Osteoblast (primary cell): Measurements from ENCODE around the gene HOOK1. TPM values are rescaled to one million over a fixed set of nuclear protein-coding genes. Genes with fewer than 3 reads are reported as not detected.
A peak's percentile ranks its signal among the peaks of the same experiment; 100 is the strongest.

Experiments used
- DNase-seq: peaks from one replicate; pipeline ENCODE4 v3.0.0; 2011; ENCODE audit warnings: low spot score, mixed read lengths; ENCODE audit not compliant: insufficient read length; ENCODE audit errors: missing footprints
- H2AFZ ChIP-seq: 2 replicates; pipeline ENCODE4 v1.6.0; 2011; ENCODE audit warnings: mild to moderate bottlenecking, low read length
- H3K27ac ChIP-seq: 2 replicates; pipeline ENCODE4 v1.5.1; 2011; ENCODE audit warnings: mild to moderate bottlenecking, low read depth, low read length, moderate library complexity
- H3K27me3 ChIP-seq: 2 replicates; pipeline ENCODE4 v1.6.0; 2012; ENCODE audit warnings: mild to moderate bottlenecking, control low read depth, inconsistent platforms, low read length, moderate library complexity; ENCODE audit not compliant: insufficient read depth
- H3K36me3 ChIP-seq: 2 replicates; pipeline ENCODE4 v1.5.1; 2011; ENCODE audit warnings: mild to moderate bottlenecking, low read length, control low read depth, moderate library complexity; ENCODE audit not compliant: insufficient read depth
- H3K4me1 ChIP-seq: 2 replicates; pipeline ENCODE4 v1.5.1; 2011; ENCODE audit warnings: mild to moderate bottlenecking, low read length, control low read depth, moderate library complexity; ENCODE audit not compliant: insufficient read depth
- H3K4me2 ChIP-seq: 2 replicates; pipeline ENCODE4 v1.6.0; 2011; ENCODE audit warnings: mild to moderate bottlenecking, low read length; ENCODE audit not compliant: insufficient read depth
- H3K4me3 ChIP-seq: fragments of 200-600 bp; sonication (generic); 3 replicates; pipeline ENCODE4 v1.5.1; 2012; ENCODE audit warnings: mild to moderate bottlenecking, low read length, inconsistent platforms; ENCODE audit not compliant: insufficient read depth
- H3K79me2 ChIP-seq: 2 replicates; pipeline ENCODE4 v1.6.0; 2012; ENCODE audit warnings: mild to moderate bottlenecking, low read length, control low read depth, inconsistent platforms; ENCODE audit not compliant: insufficient read depth
- H3K9me3 ChIP-seq: 2 replicates; pipeline ENCODE4 v1.5.1; 2011; ENCODE audit warnings: low read depth, low read length, control low read depth
- H4K20me1 ChIP-seq: 2 replicates; pipeline ENCODE4 v1.6.0; 2012; ENCODE audit warnings: mild to moderate bottlenecking, low read length, control low read depth; ENCODE audit not compliant: insufficient read depth
- total RNA-seq: library from RNA; depleted of rRNA; stranded (reverse); fragments of >200 nt; gene quantifications from 2 replicates; pipeline ENCODE4 v1.2.3, GENCODE V29; 2012
- TF ChIP-seq, protein P1 (sequence below): IDR thresholded peaks from 2 replicates; pipeline ENCODE4 v1.5.1; 2011; ENCODE audit warnings: mild to moderate bottlenecking, low read depth, low read length, moderate library complexity; ENCODE audit errors: extremely low read depth

The HOOK1 gene
- total RNA-seq, 1 donor = not detected

GRCh38 chr1:59805554-59805953 lies 9.2 kb upstream of the HOOK1 start:
- Histone ChIP-seq H4K20me1 (no peaks in the 10 kb centered on the region), H3K4me2 (no peak overlapping the region), H3K27me3 (no peaks in the 10 kb centered on the region), H2AFZ (no peak overlapping the region), H3K9me3 (no peaks in the 10 kb centered on the region), H3K27ac (no peak overlapping the region), H3K4me1 (no peaks in the 10 kb centered on the region), H3K4me3 (no peak overlapping the region), H3K79me2 (no peaks in the 10 kb centered on the region), H3K36me3 (no peaks in the 10 kb centered on the region)
- TF ChIP-seq, protein P1, sequence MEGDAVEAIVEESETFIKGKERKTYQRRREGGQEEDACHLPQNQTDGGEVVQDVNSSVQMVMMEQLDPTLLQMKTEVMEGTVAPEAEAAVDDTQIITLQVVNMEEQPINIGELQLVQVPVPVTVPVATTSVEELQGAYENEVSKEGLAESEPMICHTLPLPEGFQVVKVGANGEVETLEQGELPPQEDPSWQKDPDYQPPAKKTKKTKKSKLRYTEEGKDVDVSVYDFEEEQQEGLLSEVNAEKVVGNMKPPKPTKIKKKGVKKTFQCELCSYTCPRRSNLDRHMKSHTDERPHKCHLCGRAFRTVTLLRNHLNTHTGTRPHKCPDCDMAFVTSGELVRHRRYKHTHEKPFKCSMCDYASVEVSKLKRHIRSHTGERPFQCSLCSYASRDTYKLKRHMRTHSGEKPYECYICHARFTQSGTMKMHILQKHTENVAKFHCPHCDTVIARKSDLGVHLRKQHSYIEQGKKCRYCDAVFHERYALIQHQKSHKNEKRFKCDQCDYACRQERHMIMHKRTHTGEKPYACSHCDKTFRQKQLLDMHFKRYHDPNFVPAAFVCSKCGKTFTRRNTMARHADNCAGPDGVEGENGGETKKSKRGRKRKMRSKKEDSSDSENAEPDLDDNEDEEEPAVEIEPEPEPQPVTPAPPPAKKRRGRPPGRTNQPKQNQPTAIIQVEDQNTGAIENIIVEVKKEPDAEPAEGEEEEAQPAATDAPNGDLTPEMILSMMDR = no peak
- DNase-seq = no peak

- Histone ChIP-seq H3K4me2 (no peak overlapping the region), H3K27me3 (peaks cover 47% of the 10 kb centered on the region), H4K20me1 (no peaks in the 10 kb centered on the region), H2AFZ (no peak overlapping the region), H3K4me1 (no peaks in the 10 kb centered on the region), H3K4me3 (no peak overlapping the region), H3K79me2 (no peaks in the 10 kb centered on the region), H3K36me3 (no peaks in the 10 kb centered on the region), H3K9me3 (no peaks in the 10 kb centered on the region), H3K27ac (no peak overlapping the region)
- TF ChIP-seq, protein P1 = no peak
- DNase-seq = peak; percentile 48
Measured at GRCh38 chr1:59814180-59814900, 409 bp upstream of the HOOK1 start.

DNA sequence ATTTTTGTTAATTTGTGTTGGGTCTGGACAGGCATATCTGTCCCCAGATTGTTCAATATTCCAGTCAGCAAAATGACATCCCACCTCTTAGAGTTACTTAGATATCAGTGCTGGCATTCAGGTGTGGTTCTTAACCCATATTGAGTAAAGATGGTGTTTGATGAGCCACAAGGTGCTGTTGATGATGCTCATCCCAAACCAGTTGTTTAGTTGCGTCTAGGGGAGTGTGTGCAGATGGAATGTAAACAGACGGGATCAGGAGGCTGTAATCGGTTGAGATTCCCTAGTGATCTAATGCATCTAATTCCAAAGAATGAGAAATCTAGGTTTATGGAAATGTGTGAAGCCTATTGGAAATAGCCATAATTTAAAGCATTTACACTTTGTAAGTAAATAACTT lies 1.1 kb downstream of the HOOK1 start:
- no peak overlapping the region for H3K4me3 ChIP-seq
- no peak overlapping the region for H3K4me2 ChIP-seq
- H3K9me3 ChIP-seq = no peaks in the 10 kb centered on the region
- no peaks in the 10 kb centered on the region for H3K4me1 ChIP-seq
- peaks cover 47% of the 10 kb centered on the region for H3K27me3 ChIP-seq
- no peaks in the 10 kb centered on the region for H3K36me3 ChIP-seq
- no peaks in the 10 kb centered on the region for H3K79me2 ChIP-seq
- peak; percentile 41 for DNase-seq
- H2AFZ ChIP-seq = no peak overlapping the region
- TF ChIP-seq, protein P1 = no peak
- no peaks in the 10 kb centered on the region for H4K20me1 ChIP-seq
- no peak overlapping the region for H3K27ac ChIP-seq

GRCh38 chr1:59816318-59816878 lies 1.6 kb downstream of the HOOK1 start:
- Histone ChIP-seq H3K27me3 (peaks cover 47% of the 10 kb centered on the region), H3K4me2 (no peak overlapping the region), H3K27ac (no peak overlapping the region), H3K9me3 (no peaks in the 10 kb centered on the region), H3K36me3 (no peaks in the 10 kb centered on the region), H2AFZ (no peak overlapping the region), H3K4me3 (no peak overlapping the region), H4K20me1 (no peaks in the 10 kb centered on the region), H3K4me1 (no peaks in the 10 kb centered on the region), H3K79me2 (no peaks in the 10 kb centered on the region)
- TF ChIP-seq, protein P1 = no peak
- no peak for DNase-seq
